ENCODE results near the gene KRTAP22-2.

KRTAP22-2 gene

DNA sequence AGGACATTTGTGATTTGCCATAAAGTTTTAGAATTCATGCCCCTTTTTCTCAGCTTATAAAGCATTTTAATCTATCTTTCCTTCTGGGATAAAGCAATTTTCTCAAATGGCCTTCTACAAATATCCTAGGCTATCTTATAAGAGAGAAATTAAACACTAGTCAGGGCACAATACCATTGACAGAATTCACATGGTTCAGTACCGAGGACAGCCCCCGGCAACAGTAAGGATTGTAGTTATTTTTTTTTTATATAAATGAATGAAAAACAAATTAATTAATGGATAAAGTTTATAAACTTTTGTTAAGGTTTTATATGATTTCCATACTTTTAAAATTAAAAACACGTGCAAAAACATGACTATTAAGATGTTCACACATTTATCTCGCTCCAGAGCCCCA is 37.9 kb upstream of the KRTAP22-2 start:
- TF ChIP-seq, protein P1, sequence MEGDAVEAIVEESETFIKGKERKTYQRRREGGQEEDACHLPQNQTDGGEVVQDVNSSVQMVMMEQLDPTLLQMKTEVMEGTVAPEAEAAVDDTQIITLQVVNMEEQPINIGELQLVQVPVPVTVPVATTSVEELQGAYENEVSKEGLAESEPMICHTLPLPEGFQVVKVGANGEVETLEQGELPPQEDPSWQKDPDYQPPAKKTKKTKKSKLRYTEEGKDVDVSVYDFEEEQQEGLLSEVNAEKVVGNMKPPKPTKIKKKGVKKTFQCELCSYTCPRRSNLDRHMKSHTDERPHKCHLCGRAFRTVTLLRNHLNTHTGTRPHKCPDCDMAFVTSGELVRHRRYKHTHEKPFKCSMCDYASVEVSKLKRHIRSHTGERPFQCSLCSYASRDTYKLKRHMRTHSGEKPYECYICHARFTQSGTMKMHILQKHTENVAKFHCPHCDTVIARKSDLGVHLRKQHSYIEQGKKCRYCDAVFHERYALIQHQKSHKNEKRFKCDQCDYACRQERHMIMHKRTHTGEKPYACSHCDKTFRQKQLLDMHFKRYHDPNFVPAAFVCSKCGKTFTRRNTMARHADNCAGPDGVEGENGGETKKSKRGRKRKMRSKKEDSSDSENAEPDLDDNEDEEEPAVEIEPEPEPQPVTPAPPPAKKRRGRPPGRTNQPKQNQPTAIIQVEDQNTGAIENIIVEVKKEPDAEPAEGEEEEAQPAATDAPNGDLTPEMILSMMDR (IDR thresholded peaks at IDR 0.05; ENCODE audit: low read depth, low read length) = no peak
- TF ChIP-seq EZH2phosphoT487 (IDR thresholded peaks at IDR 0.05; ENCODE audit: low read depth) = no peak
- Histone ChIP-seq H3K4me3 (ENCODE audit: low read length) (no peak overlapping the region), H3K4me1 (ENCODE audit: low read length) (no peaks in the 10 kb centered on the region), H3K9me3 (ENCODE audit: insufficient read depth, low read length) (no peaks in the 10 kb centered on the region), H4K20me1 (ENCODE audit: insufficient read depth, low read length) (no peaks in the 10 kb centered on the region), H3K79me2 (ENCODE audit: low read length) (no peaks in the 10 kb centered on the region), H2AFZ (ENCODE audit: low read depth, low read length) (no peak overlapping the region), H3K27me3 (ENCODE audit: low read depth, low read length) (no peaks in the 10 kb centered on the region), H3K4me2 (ENCODE audit: low read length) (no peak overlapping the region), H3K36me3 (replicated peaks; ENCODE audit: low read depth, low read length) (no peaks in the 10 kb centered on the region), H3K27ac (ENCODE audit: low read length) (no peak overlapping the region), H3K9ac (ENCODE audit: low read length) (no peak overlapping the region)

DNA sequence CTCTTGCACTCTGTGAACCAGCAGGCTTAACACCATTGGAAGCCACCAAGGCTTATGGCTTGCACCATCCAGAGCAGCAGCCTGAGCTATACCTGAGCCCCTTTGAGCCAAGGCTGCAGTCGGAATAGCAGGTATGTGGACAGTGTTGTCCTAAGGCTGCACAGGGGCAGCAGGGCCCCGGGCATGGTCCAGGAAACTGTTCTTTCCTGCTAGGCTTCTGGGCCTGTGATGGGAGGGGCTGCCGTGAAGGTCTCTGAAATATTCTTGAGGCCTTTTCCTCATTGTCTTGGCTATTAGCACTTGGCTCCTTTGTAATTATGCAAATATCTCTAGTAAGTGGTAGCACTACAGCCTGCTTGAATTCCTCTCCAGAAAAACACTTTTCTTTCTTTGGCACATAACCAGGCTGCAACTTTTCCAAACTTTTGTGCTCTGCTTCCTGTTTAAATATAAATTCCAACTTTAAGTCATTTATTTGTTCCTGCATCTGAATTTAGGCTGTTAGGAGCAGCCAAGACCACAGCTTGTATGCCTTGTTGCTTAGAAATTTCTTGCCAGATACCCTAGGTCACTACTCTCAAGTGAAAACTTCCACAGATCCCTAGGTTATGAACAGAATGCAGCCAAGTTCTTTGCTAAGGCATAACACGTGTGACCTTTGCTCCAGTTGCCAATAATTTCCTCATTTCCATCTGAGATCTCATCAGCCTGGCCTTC is 35.4 kb upstream of the KRTAP22-2 start:
- Histone ChIP-seq H3K27me3 (ENCODE audit: low read depth, low read length) (no peaks in the 10 kb centered on the region), H4K20me1 (ENCODE audit: insufficient read depth, low read length) (no peaks in the 10 kb centered on the region), H2AFZ (ENCODE audit: low read depth, low read length) (no peak overlapping the region), H3K9ac (ENCODE audit: low read length) (no peak overlapping the region), H3K36me3 (replicated peaks; ENCODE audit: low read depth, low read length) (peaks cover 1% of the 10 kb centered on the region), H3K9me3 (ENCODE audit: insufficient read depth, low read length) (0 out of 2 replicates have a peak, but pooled peaks cover 1% of the 10 kb centered on the region), H3K4me2 (ENCODE audit: low read length) (no peak overlapping the region), H3K79me2 (ENCODE audit: low read length) (no peaks in the 10 kb centered on the region), H3K4me3 (ENCODE audit: low read length) (no peak overlapping the region), H3K4me1 (ENCODE audit: low read length) (peaks cover 2% of the 10 kb centered on the region), H3K27ac (ENCODE audit: low read length) (no peak overlapping the region)
- TF ChIP-seq, protein P1 (IDR thresholded peaks at IDR 0.05; ENCODE audit: low read depth, low read length) = no peak
- TF ChIP-seq EZH2phosphoT487 (IDR thresholded peaks at IDR 0.05; ENCODE audit: low read depth) = no peak

- H4K20me1 ChIP-seq (ENCODE audit: insufficient read depth, low read length) = no peaks in the 10 kb centered on the region
- H2AFZ ChIP-seq (ENCODE audit: low read depth, low read length) = no peak overlapping the region
- no peak overlapping the region for H3K27ac ChIP-seq (ENCODE audit: low read length)
- TF ChIP-seq, protein P1 (IDR thresholded peaks at IDR 0.05; ENCODE audit: low read depth, low read length) = no peak
- TF ChIP-seq EZH2phosphoT487 (IDR thresholded peaks at IDR 0.05; ENCODE audit: low read depth) = no peak
- no peak overlapping the region for H3K4me2 ChIP-seq (ENCODE audit: low read length)
- peaks cover 18% of the 10 kb centered on the region for H3K36me3 ChIP-seq (replicated peaks; ENCODE audit: low read depth, low read length)
- no peak overlapping the region for H3K9ac ChIP-seq (ENCODE audit: low read length)
- H3K9me3 ChIP-seq (ENCODE audit: insufficient read depth, low read length) = peaks cover 7% of the 10 kb centered on the region; the same call in 1 of the 2 replicates
- peaks cover 14% of the 10 kb centered on the region for H3K4me1 ChIP-seq (ENCODE audit: low read length)
- H3K79me2 ChIP-seq (ENCODE audit: low read length) = no peaks in the 10 kb centered on the region
- H3K27me3 ChIP-seq (ENCODE audit: low read depth, low read length) = no peaks in the 10 kb centered on the region
- H3K4me3 ChIP-seq (ENCODE audit: low read length) = no peak overlapping the region
Observed at GRCh38 chr21:30623362-30623761, 33.2 kb upstream of the KRTAP22-2 start.

DNA sequence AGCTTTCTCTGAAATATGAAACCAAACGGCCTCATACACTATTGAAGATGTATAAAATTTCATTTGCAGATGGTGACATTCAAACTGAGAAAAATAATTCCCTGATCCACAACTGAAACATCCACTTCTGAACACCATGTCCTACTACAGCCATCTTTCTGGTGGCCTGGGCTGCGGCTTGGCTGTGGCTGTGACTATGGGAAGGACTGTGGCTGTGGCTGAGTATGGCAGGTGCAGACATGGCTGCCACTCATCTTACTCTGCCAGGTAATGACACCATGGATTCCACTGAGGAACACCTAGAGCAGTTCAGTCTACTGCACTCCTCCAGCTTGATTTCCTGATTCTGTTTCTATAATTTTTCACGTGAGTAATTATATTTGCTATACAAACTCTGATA is 30.3 kb upstream of the KRTAP22-2 start, which contains the start of gene KRTAP20-4:
KRTAP20-4 (plus strand) TSS at position 106 of the 400 bp plus-strand sequence.
- Histone ChIP-seq H3K4me1 (ENCODE audit: low read length) (peaks cover 32% of the 10 kb centered on the region), H3K4me3 (ENCODE audit: low read length) (no peak within 1 kb of the TSS), H4K20me1 (ENCODE audit: insufficient read depth, low read length) (no peaks in the 10 kb centered on the region), H3K4me2 (ENCODE audit: low read length) (peak within 1 kb of the TSS; percentile 22; the same call in 1 of the 2 replicates), H3K79me2 (ENCODE audit: low read length) (no peaks in the 10 kb centered on the region), H3K36me3 (replicated peaks; ENCODE audit: low read depth, low read length) (peaks cover 33% of the 10 kb centered on the region), H3K27ac (ENCODE audit: low read length) (peak within 1 kb of the TSS; percentile 81), H2AFZ (ENCODE audit: low read depth, low read length) (no peak within 1 kb of the TSS; the same call in 1 of the 2 replicates), H3K9ac (ENCODE audit: low read length) (peak within 1 kb of the TSS; percentile 34; the same call in 1 of the 2 replicates), H3K9me3 (ENCODE audit: insufficient read depth, low read length) (peaks cover 7% of the 10 kb centered on the region; the same call in 1 of the 2 replicates), H3K27me3 (ENCODE audit: low read depth, low read length) (no peaks in the 10 kb centered on the region)
- TF ChIP-seq, protein P1 (IDR thresholded peaks at IDR 0.05; ENCODE audit: low read depth, low read length) = no peak
- TF ChIP-seq EZH2phosphoT487 (IDR thresholded peaks at IDR 0.05; ENCODE audit: low read depth) = no peak

All from OCI-LY3 (cell line).